GM13977 (cell line): ENCODE measurements around the gene THSD7B.

ENCODE experiments used
- DNase-seq: peaks from one replicate; pipeline ENCODE4 v3.0.0; 2012; ENCODE audit warnings: low spot score
- CTCF ChIP-seq: IDR thresholded peaks from 2 replicates; pipeline ENCODE4 v1.5.1; 2012; ENCODE audit warnings: mild to moderate bottlenecking, control low read depth; ENCODE audit not compliant: insufficient read depth; ENCODE audit errors: extremely low read depth, missing control alignments
- in situ Hi-C: fragments of 300-500 bp; cut with MboI; formaldehyde crosslinking; loops from one replicate; pipeline ENCODE4 v1.12.0; 2022; ENCODE audit warnings: low sequenced_read_pairs, low pct_unique_long_range_greater_than_20kb, mixed read lengths, inconsistent platforms; ENCODE audit not compliant: unreplicated experiment

The THSD7B gene

GRCh38 chr2:137590102-137590501 is 824.8 kb downstream of the THSD7B start:
- no peak for DNase-seq
- no peak for TF ChIP-seq CTCF

GRCh38 chr2:137607722-137608318 is 842.5 kb downstream of the THSD7B start:
- in situ Hi-C loops: no loop called here
- no peak for DNase-seq
- TF ChIP-seq CTCF: no peak

More at GRCh38 chr2:137590102-137590501, 824.8 kb downstream of the THSD7B start:
- in situ Hi-C loops: no loop called here

- DNase-seq: no peak
- in situ Hi-C loops: no loop called here
- TF ChIP-seq CTCF: no peak
These were observed 873.6 kb downstream of the THSD7B start for GRCh38 chr2:137638932-137639331.

GRCh38 chr2:137644731-137645130 is 879.4 kb downstream of the THSD7B start:
- in situ Hi-C loops: no loop called here
- DNase-seq: no peak
- TF ChIP-seq CTCF: no peak

- in situ Hi-C loops: no loop called here
- no peak for DNase-seq
- no peak for TF ChIP-seq CTCF
These were observed 888.7 kb downstream of the THSD7B start for GRCh38 chr2:137654046-137654445.

GRCh38 chr2:137655814-137656213 is 890.5 kb downstream of the THSD7B start:
- in situ Hi-C loops: no loop called here
- TF ChIP-seq CTCF: no peak
- DNase-seq: no peak

- no peak for DNase-seq
- no peak for TF ChIP-seq CTCF
- in situ Hi-C loops: no loop called here
These were observed 893.1 kb downstream of the THSD7B start for GRCh38 chr2:137658433-137658832.
